Neutrophil (primary cell): ENCODE results near the gene E4F1.

Experiments
- H3K27ac ChIP-seq: fragments of 200-600 bp; sonication (generic); 2 replicates; pipeline ENCODE4 v1.5.1; 2016; ENCODE audit warnings: mild to moderate bottlenecking, moderate library complexity
- H3K27me3 ChIP-seq: fragments of 200-600 bp; sonication (generic); 2 replicates; pipeline ENCODE4 v1.6.0; 2016; ENCODE audit warnings: mild to moderate bottlenecking
- H3K36me3 ChIP-seq: fragments of 200-600 bp; sonication (generic); 2 replicates; pipeline ENCODE4 v1.5.1; 2017
- H3K4me1 ChIP-seq, 2 experiments: fragments of 200-600 bp in 1 of 2; sonication (generic) in 1 of 2; 1 replicate in 1 of 2; 2 replicates in 1 of 2; pipeline versions ENCODE4 v1.5.1 to v1.6.1; 2013 to 2016; ENCODE audit warnings: low read depth in 1 of 2, low read length in 1 of 2, mild to moderate bottlenecking in 1 of 2, moderate library complexity in 1 of 2; ENCODE audit not compliant: control insufficient read depth in 1 of 2, insufficient read depth in 1 of 2
- H3K4me3 ChIP-seq, 2 experiments: fragments of 200-600 bp in 1 of 2; sonication (generic) in 1 of 2; 1 replicate in 1 of 2; 2 replicates in 1 of 2; pipeline ENCODE4 v1.5.1; 2013 to 2016; ENCODE audit warnings: low read depth in 1 of 2, low read length in 1 of 2, mild to moderate bottlenecking in 1 of 2, moderate library complexity in 1 of 2
- H3K9me3 ChIP-seq: fragments of 200-600 bp; sonication (generic); 2 replicates; pipeline ENCODE4 v1.5.1; 2016
- TF ChIP-seq, protein P1 (sequence below): fragments of 200-600 bp; sonication (generic); IDR thresholded peaks from 2 replicates; pipeline ENCODE4 v1.5.1; 2016; ENCODE audit warnings: antibody characterized with exemption

E4F1 gene

DNA sequence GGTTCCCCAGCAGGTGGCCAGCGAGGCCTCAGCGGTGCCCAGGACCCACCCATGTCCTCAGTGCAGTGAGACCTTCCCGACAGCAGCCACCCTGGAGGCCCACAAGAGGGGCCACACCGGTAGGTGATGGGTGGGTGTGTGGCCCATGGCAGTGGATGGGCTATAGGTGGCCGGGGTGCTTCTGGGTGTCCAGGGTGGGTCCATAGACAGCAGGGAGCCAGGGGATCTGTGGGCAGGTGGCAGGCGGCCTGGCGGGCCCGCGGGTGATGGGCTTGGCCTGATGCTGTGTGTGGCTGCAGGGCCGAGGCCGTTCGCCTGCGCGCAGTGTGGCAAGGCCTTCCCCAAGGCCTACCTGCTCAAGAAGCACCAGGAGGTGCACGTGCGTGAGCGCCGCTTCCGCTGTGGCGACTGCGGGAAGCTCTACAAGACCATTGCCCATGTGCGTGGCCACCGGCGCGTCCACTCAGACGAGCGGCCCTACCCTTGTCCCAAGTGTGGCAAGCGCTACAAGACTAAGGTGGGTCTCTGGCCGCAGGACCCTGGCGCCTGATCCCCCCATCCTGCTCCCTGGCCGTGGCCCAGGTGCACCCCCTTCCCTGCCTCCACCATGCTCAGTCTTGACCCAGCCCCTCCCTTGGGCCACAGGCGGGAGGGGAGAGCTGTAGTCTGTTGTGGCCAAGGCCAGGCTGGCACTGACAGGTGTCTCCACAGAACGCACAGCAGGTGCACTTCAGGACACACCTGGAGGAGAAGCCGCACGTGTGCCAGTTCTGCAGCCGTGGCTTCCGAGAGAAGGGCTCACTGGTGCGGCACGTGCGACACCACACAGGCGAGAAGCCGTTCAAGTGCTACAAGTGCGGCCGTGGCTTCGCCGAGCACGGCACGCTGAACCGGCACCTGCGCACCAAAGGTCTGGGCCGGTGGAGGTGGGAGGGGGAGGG, 10.8 kb downstream of the E4F1 start:
- Histone ChIP-seq H3K4me3 (no peak overlapping the region), H3K36me3 (peaks cover 77% of the 10 kb centered on the region), H3K9me3 (no peaks in the 10 kb centered on the region), H3K27ac (no peak overlapping the region), H3K27me3 (peaks cover 44% of the 10 kb centered on the region), H3K4me1 (no peaks in the 10 kb centered on the region)
- TF ChIP-seq, protein P1, sequence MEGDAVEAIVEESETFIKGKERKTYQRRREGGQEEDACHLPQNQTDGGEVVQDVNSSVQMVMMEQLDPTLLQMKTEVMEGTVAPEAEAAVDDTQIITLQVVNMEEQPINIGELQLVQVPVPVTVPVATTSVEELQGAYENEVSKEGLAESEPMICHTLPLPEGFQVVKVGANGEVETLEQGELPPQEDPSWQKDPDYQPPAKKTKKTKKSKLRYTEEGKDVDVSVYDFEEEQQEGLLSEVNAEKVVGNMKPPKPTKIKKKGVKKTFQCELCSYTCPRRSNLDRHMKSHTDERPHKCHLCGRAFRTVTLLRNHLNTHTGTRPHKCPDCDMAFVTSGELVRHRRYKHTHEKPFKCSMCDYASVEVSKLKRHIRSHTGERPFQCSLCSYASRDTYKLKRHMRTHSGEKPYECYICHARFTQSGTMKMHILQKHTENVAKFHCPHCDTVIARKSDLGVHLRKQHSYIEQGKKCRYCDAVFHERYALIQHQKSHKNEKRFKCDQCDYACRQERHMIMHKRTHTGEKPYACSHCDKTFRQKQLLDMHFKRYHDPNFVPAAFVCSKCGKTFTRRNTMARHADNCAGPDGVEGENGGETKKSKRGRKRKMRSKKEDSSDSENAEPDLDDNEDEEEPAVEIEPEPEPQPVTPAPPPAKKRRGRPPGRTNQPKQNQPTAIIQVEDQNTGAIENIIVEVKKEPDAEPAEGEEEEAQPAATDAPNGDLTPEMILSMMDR: no peak

DNA sequence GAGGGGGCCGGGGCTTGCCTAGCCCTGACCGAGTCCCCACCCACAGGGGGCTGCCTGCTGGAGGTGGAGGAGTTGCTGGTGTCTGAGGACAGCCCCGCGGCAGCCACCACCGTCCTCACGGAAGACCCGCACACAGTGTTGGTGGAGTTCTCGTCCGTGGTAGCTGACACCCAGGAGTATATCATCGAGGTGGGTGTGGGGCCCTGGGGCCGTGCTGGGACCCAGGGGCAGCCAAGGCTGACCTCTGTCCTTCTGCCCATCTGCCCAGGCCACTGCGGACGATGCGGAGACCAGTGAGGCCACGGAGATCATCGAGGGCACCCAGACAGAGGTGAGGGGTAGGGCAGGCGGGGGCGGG, 11.4 kb downstream of the E4F1 start:
- Histone ChIP-seq H3K4me3 (no peak overlapping the region), H3K9me3 (no peaks in the 10 kb centered on the region), H3K4me1 (no peaks in the 10 kb centered on the region), H3K27ac (no peak overlapping the region), H3K36me3 (peaks cover 77% of the 10 kb centered on the region), H3K27me3 (peaks cover 45% of the 10 kb centered on the region)
- TF ChIP-seq, protein P1: no peak

DNA sequence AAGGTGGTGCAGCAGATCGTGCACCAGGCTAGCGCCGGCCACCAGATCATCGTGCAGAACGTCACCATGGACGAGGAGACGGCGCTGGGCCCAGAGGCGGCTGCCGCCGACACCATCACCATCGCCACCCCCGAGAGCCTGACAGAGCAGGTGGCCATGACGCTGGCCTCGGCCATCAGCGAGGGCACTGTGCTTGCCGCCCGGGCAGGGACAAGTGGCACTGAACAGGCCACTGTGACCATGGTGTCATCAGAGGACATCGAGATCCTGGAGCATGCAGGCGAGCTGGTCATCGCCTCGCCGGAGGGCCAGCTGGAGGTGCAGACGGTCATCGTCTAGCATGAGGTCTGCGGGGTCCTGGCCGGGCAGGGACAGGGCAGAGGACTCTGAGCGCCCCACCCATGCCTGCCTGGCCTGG, 11.9 kb downstream of the E4F1 start:
- peaks cover 77% of the 10 kb centered on the region for H3K36me3 ChIP-seq
- no peak overlapping the region for H3K27ac ChIP-seq
- H3K4me3 ChIP-seq: no peak overlapping the region
- no peaks in the 10 kb centered on the region for H3K9me3 ChIP-seq
- H3K27me3 ChIP-seq: peaks cover 45% of the 10 kb centered on the region
- TF ChIP-seq, protein P1: no peak
- no peaks in the 10 kb centered on the region for H3K4me1 ChIP-seq

DNA sequence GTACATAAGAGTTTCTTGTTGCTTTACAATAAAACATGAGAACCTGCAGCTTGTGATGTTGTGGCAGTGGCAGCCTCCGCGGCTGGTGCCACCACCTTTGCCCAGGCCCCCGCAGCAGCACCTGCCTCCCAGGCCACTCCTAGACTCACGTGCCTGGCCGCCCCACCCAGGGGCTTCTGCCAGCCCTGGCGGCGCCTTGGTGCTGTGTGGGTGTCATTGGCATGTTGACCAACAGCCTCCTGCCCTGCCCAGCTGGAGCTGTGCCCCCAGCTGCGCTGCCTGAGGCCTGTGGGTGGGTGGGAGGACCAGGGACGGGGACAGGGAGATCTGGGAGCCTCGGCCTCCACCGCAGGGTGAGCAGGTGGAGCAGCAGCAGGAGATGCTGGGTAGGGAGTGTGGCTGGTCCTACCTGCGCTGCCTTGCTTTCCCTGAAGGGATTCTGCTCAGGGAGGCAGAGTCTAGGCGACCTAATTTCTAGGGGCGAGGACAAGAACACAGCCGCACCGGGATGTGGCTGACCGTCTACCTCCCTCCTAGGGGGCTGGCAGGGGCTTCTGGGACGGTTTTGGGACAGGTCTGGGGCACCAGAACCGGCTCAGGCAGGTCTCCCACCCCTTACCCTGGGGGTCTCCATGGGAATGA, 12.4 kb downstream of the E4F1 start:
- Histone ChIP-seq H3K4me1 (no peaks in the 10 kb centered on the region), H3K27ac (no peak overlapping the region), H3K36me3 (peaks cover 78% of the 10 kb centered on the region), H3K27me3 (peaks cover 45% of the 10 kb centered on the region), H3K4me3 (no peak overlapping the region), H3K9me3 (no peaks in the 10 kb centered on the region)
- TF ChIP-seq, protein P1: no peak

DNA sequence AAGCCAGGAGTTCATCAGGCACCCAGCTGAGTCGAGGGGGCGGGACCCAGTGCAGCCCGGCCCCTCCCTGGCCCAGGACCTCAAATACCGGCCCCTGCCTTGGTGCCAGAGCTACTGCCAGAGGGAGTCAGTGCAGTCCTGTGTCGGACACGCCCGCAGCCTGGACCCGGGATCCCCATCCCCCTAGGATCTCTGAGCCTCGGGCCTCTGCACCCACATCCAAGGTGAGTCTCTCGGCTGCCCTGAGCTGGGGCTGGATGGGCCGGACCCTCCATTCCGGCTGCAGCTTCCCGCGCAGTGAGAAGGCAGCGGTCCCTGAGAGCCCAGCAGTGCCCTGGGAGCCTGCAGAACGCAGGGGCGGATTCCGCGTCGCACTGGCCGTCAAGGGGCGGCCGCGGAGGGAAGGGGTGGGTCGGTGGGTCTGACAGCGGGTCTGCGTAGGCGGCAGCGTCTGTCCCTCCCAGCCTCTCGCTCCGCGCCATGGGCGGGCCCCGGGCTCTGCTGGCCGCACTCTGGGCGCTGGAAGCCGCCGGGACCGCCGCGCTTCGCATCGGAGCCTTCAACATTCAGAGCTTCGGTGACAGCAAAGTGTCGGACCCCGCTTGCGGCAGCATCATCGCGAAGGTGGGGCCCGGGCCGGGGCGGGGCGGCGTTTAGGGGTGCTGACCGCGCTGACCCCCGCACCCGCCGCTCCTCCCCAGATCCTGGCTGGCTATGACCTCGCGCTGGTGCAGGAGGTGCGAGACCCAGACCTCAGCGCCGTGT, 13.1 kb downstream of the E4F1 start, which contains the start of gene DNASE1L2:
TSS of gene DNASE1L2 (plus strand) at position 108 of the 765 bp plus-strand sequence. CDS start at position 481, 373 bp downstream.
- Histone ChIP-seq H3K27me3 (peaks cover 45% of the 10 kb centered on the region), H3K27ac (no peak within 1 kb of the TSS), H3K36me3 (peaks cover 71% of the 10 kb centered on the region), H3K9me3 (no peaks in the 10 kb centered on the region), H3K4me1 (no peaks in the 10 kb centered on the region), H3K4me3 (no peak within 1 kb of the TSS)
- TF ChIP-seq, protein P1: no peak
